ENCODE results near the gene CLIP3.

CLIP3 gene

DNA sequence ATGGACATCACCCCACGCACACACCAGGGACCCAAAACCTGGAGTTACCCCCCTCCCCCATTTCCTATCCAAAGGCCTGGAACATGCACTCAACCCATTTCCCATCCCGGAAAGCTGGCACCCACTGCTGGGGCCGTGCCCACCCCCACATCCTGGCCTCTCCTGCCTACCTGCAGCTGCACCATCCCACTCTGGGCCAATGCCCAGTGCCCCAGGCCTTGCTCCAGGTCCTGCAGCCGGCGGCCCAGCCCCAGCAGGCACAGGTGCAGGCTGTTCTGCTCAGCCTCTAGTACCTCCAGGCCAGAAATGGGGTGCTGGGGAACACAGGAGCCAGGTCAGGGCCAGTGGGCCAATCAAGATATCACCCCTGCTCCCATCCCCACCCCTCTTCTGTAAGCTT is 25.7 kb downstream of the CLIP3 start:
- DNase-seq (ENCODE audit: low read depth): no peak
- H3K4me3 ChIP-seq (ENCODE audit: low read length): no peak overlapping the region
- TF ChIP-seq CTCF (conservative IDR thresholded peaks at IDR 0.05; ENCODE audit: low read depth, low read length): no peak

- no peak for DNase-seq (ENCODE audit: low read depth)
- TF ChIP-seq CTCF (conservative IDR thresholded peaks at IDR 0.05; ENCODE audit: low read depth, low read length): no peak
These were observed 29.4 kb downstream of the CLIP3 start for GRCh38 chr19:36003284-36003683.

GRCh38 chr19:36001605-36002004 is 31.1 kb downstream of the CLIP3 start:
- H3K4me3 ChIP-seq (ENCODE audit: low read length): no peak overlapping the region
- TF ChIP-seq CTCF (conservative IDR thresholded peaks at IDR 0.05; ENCODE audit: low read depth, low read length): no peak
- DNase-seq (ENCODE audit: low read depth): no peak

More at GRCh38 chr19:36003284-36003683, 29.4 kb downstream of the CLIP3 start:
- no peak overlapping the region for H3K4me3 ChIP-seq (ENCODE audit: low read length)

DNA sequence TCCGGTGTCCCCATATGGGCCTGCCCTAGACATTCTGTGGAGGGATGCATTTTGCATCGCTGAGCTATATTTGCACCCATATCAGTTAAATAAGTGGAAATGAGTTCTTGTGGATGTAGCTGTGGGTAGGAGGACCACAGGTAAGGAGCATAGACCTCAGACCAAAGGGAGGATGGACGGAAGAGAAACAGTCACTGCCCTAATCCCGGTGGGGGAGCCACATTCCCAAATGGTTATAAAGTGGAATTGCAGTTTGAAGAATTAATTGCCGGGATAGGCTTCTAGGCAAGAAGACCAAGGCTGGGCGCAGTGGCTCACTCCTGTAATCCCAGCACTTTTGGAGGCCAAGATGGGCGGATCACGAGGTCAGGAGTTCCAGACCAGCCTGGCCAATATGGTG is 35.9 kb downstream of the CLIP3 start:
- H3K4me3 ChIP-seq (ENCODE audit: low read length): no peak overlapping the region
- TF ChIP-seq CTCF (conservative IDR thresholded peaks at IDR 0.05; ENCODE audit: low read depth, low read length): no peak
- DNase-seq (ENCODE audit: low read depth): no peak

DNA sequence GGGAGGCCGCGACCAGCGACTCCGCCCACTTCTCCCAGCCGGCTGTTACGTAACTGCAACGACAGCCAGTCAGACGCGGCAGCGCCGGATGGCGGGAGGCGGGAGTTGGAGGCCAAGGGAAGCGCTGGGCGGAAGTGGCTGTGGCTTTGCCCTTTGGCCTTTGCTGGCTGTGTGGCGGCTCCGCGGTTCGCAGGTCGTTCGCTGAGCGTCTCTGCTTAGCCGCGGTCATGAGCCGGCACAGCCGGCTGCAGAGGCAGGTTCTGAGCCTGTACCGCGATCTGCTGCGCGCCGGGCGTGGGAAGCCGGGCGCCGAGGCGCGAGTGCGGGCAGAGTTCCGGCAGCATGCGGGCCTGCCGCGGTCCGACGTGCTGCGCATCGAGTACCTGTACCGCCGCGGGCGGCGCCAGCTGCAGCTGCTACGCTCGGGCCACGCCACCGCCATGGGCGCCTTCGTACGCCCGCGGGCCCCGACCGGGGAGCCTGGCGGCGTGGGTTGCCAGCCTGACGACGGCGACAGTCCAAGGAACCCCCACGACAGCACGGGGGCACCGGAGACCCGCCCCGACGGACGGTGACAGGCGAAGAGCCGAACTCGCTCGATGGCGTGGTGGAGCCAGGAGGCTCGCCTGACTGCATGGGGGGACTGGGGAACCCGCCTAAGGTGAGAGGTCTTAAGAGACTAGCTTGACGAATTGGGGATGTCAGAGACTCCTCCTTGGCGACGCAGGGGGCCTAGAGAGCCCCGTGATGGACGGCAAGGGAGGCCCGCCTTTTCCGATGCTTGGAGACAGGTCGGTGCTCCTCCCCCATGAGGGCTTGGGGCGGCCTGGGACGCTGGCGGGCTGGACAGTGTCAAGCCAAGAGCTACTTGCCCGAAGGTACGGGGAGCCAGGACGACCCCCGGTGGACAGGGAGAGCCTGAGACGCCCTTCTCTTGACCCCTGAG is 37.4 kb downstream of the CLIP3 start, which contains the start of gene SDHAF1:
Gene SDHAF1 (plus strand): TSS at position 141 of the 946 bp plus-strand sequence. CDS start 87 bp downstream, at position 228.
- TF ChIP-seq CTCF (conservative IDR thresholded peaks at IDR 0.05; ENCODE audit: low read depth, low read length): no peak
- peak within 1 kb of the TSS; percentile 81 for H3K4me3 ChIP-seq (ENCODE audit: low read length)
- DNase-seq (ENCODE audit: low read depth): peak; percentile 55

GRCh38 chr19:35993923-35994598 is 38.6 kb downstream of the CLIP3 start:
- peak; percentile 34 for TF ChIP-seq CTCF (conservative IDR thresholded peaks at IDR 0.05; ENCODE audit: low read depth, low read length)
- H3K4me3 ChIP-seq (ENCODE audit: low read length): peak overlapping the region; percentile 81
- no peak for DNase-seq (ENCODE audit: low read depth)
